ENCODE measurements around the gene ECE2. TPM values are rescaled to one million over a fixed set of nuclear protein-coding genes. Genes with fewer than 3 reads are reported as not detected.

ECE2 gene
- polyA plus RNA-seq, 3 donors: 5.5 TPM; not detected in 2

- H3K27ac ChIP-seq (ENCODE audit: low read depth, low read length): no peak overlapping the region
Observed at GRCh38 chr3:184322731-184323487, 47.1 kb downstream of the ECE2 start.

GRCh38 chr3:184323696-184324095 lies 47.9 kb downstream of the ECE2 start:
- 72 to 87% (median 84%) methylated on average over 8 of the region's 8 CpGs for WGBS, 3 donors
- H3K27ac ChIP-seq (ENCODE audit: low read depth, low read length): no peak overlapping the region

More at GRCh38 chr3:184322731-184323487, 47.1 kb downstream of the ECE2 start:
- 75 to 85% (median 76%) methylated on average over 20 of the region's 20 CpGs for WGBS, 3 donors

- WGBS, 3 donors: 87 to 89% (median 88%) methylated on average over 13 of the region's 13 CpGs
- no peak overlapping the region for H3K27ac ChIP-seq (ENCODE audit: low read depth, low read length)
Observed at GRCh38 chr3:184325269-184325668, 49.4 kb downstream of the ECE2 start.

DNA sequence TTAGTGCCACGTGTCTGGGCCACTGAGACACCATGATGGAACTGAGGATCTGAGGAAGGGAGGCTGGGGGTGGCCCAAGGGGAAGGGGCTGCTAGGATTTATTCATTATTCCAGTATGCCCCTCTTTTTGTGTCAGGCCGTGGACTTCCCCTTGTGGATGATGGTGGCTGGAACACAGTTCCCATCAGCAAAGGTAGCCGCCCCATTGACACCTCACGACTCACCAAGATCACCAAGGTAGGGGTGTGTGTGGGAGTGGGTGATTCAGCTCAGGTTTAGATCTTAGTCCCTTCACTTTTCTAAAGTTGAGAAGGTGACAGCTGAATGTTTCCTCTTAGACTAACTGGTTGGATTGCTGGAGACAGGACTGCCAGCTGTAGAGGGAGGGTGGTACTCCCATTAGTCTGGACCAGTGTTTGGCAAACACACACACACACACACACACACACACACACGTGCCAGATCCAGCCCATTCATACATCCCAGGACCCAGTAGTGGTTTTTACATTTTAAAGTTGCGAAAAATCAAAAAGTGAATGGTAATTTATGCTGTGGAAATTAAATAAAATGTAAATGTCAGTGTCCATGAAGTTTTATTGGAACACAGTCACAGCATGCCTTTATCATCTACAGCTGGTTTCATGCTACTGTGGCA lies 50.0 kb downstream of the ECE2 start:
- WGBS, 3 donors: 73 to 82% (median 74%) methylated on average over 6 of the region's 6 CpGs
- H3K27ac ChIP-seq (ENCODE audit: low read depth, low read length): no peak overlapping the region

GRCh38 chr3:184327171-184327570 lies 51.3 kb downstream of the ECE2 start:
- no peak overlapping the region for H3K27ac ChIP-seq (ENCODE audit: low read depth, low read length)
- WGBS, 3 donors: 95% methylated on average over 21 of the region's 21 CpGs

DNA sequence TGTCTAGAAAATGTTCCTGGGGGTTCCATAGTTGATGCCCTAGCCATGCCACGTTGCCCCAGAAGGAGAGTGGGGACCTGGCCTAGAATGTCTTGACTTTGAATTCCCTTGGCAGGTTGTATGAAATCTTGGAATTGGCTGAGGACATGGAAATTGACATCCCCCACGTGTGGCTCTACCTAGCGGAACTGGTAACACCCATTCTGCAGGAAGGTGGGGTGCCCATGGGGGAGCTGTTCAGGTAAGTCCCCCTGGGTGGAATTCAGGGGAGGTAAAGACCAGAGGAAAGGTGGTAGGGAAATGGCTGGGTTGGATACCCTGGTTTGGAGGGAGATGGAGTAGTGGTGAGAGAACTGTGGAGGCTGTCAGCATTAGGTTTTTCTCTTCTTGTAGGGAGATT lies 52.7 kb downstream of the ECE2 start:
- H3K27ac ChIP-seq (ENCODE audit: low read depth, low read length): no peak overlapping the region
- 43 to 71% (median 59%) methylated on average over 3 of the region's 3 CpGs for WGBS, 3 donors

DNA sequence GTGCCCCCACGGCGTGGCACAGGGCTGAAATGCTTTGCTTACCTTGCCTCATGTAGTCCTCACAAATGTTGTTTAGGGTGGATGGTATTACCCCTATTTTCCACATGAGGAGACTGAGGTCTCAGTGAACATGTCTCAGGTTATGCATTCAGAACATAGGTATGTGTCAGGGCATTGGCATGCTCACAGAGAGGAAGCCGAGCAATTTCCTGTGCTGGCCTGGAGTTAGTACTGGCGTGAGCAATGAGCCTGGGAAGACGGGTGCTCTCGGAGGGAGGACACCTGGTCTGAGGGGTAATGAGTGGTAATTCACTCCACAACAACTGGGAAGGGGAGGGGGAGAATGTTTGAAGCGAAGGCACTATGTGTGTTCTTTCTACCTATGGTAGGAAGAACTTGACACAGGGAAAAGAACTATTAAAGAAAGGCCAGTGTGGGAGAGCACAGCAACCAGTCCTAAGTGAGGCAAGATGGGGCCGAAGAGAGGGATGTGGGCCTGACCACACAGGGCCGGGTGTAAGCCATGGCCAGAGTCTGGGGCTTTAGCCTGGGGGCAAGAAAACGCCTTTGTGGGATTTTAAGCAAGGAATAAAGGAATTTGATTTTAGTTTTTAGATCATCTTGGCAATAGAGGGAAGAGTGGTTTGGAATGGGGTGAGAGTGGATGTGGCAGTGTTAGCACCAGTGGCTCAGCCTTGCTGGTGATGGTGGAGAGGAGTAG lies 56.7 kb downstream of the ECE2 start:
- H3K27ac ChIP-seq (ENCODE audit: low read depth, low read length): no peak overlapping the region

GRCh38 chr3:184333190-184333589 lies 57.4 kb downstream of the ECE2 start:
- H3K27ac ChIP-seq (ENCODE audit: low read depth, low read length): no peak overlapping the region
- 78 to 86% (median 86%) methylated on average over 6 of the region's 6 CpGs for WGBS, 3 donors

More for the DNA sequence above, 56.7 kb downstream of the ECE2 start:
- 63 to 79% (median 63%) methylated on average over 10 of the region's 10 CpGs for WGBS, 3 donors

GRCh38 chr3:184333700-184334099 lies 57.9 kb downstream of the ECE2 start:
- no peak overlapping the region for H3K27ac ChIP-seq (ENCODE audit: low read depth, low read length)
- WGBS, 3 donors: 80 to 84% (median 83%) methylated on average over 3 of the region's 3 CpGs

DNA sequence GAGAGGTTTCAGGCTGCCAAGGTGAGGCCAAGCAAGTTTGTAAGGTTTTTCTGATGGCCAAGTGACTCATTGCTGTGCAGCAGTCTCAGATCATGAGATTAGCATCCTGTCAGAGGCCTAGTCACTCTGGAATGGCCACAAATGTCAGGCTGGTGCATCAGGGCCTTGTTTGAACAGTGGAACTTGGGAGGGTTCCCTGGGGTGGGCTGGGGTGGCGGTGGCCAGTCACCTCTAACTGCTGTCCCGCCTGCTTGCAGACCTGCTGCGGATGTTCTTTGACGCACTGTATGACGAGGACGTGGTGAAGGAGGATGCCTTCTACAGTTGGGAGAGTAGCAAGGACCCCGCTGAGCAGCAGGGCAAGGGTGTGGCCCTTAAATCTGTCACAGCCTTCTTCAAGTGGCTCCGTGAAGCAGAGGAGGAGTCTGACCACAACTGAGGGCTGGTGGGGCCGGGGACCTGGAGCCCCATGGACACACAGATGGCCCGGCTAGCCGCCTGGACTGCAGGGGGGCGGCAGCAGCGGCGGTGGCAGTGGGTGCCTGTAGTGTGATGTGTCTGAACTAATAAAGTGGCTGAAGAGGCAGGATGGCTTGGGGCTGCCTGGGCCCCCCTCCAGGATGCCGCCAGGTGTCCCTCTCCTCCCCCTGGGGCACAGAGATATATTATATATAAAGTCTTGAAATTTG lies 58.8 kb downstream of the ECE2 start:
- no peak overlapping the region for H3K27ac ChIP-seq (ENCODE audit: low read depth, low read length)
- 79 to 84% (median 80%) methylated on average over 15 of the region's 15 CpGs for WGBS, 3 donors

- WGBS, 3 donors: 41 to 48% (median 42%) methylated on average over 4 of the region's 4 CpGs
- H3K27ac ChIP-seq (ENCODE audit: low read depth, low read length): peak overlapping the region; percentile 58
Observed at GRCh38 chr3:184335291-184335660, 59.5 kb downstream of the ECE2 start.

GRCh38 chr3:184335661-184336546 lies 60.1 kb downstream of the ECE2 start:
- H3K27ac ChIP-seq (ENCODE audit: low read depth, low read length): peak overlapping the region; percentile 90
- WGBS, 3 donors: 1% methylated on average over 39 to 77 of the region's 77 CpGs

DNA sequence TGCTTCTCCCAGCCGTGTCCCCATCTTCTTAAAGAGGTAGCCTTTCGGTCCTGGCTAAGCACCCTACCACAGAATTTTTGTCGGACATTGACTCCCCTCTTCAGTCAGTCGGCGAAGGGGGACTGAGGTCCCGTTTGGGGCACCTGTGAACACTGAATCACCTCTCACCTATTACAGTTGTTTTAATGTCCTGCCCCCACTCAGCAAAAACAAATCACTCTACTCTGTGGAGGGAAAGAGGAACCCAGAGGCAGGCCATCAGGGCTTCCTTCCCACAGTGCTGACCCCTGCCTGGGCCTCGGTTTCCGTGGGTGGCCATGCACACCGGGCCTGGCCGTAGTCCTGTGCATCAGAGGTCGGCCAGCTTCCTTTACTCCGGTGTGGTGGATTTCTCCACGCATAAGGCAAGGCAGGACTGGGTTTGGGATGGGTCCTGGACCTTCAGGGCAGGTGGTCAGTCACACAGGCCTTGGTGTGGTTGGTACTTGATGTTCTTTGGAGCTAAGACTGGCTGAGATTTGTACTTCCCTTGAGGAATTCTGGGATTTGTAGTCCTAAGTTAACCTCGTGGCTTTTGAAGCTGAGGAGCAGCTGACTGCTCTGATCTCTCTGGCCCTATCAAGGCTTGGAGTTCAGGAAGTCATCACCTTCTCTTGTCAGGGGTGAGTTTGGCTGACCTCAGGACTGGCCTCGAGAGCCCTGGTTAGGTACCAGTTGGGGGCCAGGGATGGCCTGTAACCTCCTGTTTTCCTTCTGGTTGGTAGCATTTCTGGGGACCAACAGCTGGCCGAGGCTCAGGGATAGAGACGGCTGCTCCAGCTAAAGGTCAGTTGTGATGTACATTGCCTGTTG lies 61.0 kb downstream of the ECE2 start:
- WGBS, 3 donors: 11 to 21% (median 17%) methylated on average over 17 of the region's 17 CpGs
- H3K27ac ChIP-seq (ENCODE audit: low read depth, low read length): peak overlapping the region; percentile 90

DNA sequence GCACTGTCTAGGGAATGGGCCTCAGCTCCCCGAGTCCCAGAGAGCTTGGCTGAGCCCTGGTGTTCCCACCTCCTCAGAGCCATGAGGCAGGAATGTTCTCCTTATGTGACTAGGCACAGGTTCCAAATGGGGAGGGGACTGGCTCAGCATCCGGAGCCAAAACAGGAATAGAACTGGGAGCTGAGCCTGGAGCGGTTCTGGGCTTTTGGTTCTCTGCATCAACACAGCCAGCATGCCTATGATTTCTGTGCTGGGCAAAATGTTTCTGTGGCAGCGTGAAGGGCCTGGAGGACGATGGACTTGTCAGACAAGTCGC lies 61.5 kb downstream of the ECE2 start, which contains the start of gene FAM131A:
Gene FAM131A, plus strand, starts transcription at position 202 of the 316 bp plus-strand sequence. Its CDS starts 31 bp downstream, at position 233.
- WGBS, 3 donors: 55 to 69% (median 60%) methylated on average over 6 of the region's 6 CpGs

GRCh38 chr3:184337981-184338380 lies 62.2 kb downstream of the ECE2 start:
- 52 to 67% (median 66%) methylated on average over 7 of the region's 7 CpGs for WGBS, 3 donors
- peak overlapping the region; percentile 68 for H3K27ac ChIP-seq (ENCODE audit: low read depth, low read length)

More for the DNA sequence above, 61.5 kb downstream of the ECE2 start, which contains the start of gene FAM131A:
- peak within 1 kb of the TSS; percentile 90 for H3K27ac ChIP-seq (ENCODE audit: low read depth, low read length)

GRCh38 chr3:184338511-184338945 lies 62.7 kb downstream of the ECE2 start:
- 15 to 55% (median 28%) methylated on average over 34 to 37 of the region's 37 CpGs for WGBS, 3 donors
- H3K27ac ChIP-seq (ENCODE audit: low read depth, low read length): peak overlapping the region; percentile 68

DNA sequence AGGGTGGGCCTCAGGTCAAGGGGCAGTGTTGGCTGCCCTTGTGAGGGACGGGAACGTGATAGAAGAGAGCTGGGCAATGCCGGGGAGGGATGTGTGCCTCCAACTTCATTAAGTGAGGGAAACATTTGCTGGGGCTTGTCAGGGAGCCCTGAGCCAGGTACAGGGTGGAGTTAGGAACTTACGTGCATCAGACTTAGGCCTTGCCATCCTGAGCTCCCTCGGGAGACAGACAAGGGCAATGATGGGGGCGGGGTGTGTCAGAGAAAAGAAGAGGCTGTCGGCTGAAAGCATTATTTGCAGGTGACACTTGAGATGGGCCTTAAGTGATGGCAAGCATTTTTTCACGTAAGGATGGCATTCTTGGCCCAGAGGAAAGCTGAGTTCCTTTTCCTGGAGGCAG lies 63.2 kb downstream of the ECE2 start:
- WGBS, 3 donors: 56 to 68% (median 61%) methylated on average over 8 of the region's 8 CpGs
- H3K27ac ChIP-seq (ENCODE audit: low read depth, low read length): no peak overlapping the region

Measured in adipose tissue (tissue), 3 donors.